ENCODE data around the gene MINDY4. TPM values are rescaled to one million over a fixed set of nuclear protein-coding genes. Genes with fewer than 3 reads are reported as not detected.

MINDY4 gene
- total and polyA plus RNA-seq, 10 of the 15 experiments (the other 5 are each of a cell fraction or from before 2014, with no cell fraction given), result 0.10 to 0.90 (median 0.40) TPM

DNA sequence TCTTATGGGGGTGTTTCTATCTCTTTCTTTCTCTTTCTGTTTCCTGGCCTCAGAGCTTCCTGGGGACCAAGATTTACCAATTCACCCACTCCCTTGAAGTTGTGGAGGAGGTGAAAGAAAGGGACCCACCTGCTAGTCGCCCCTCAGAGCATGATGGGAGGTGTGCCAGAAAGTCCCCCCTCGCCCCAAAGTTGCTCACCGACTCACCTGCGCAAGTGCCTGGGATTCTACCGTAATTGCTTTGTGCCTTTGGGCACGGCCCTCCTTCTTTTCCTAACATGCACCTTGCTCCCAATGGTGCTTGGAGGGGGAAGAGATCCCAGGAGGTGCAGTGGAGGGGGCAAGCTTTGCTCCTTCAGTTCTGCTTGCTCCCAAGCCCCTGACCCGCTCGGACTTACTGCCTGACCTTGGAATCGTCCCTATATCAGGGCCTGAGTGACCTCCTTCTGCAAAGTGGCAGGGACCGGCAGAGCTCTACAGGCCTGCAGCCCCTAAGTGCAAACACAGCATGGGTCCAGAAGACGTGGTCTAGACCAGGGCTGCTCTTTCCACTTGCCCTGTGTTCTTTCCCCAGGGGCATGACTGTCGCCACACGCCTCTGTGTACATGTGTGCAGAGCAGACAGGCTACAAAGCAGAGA is 152.7 kb downstream of the MINDY4 start:
- SMC1A ChIA-PET (ENCODE audit: uncharacterized antibody, unreplicated experiment), result no interaction called here
- no TSS peak for BruUV-seq (replicated peaks)
- in situ Hi-C loops (cut with MboI) (no loop called here), intact Hi-C loops (cut with micrococcal nuclease; ENCODE audit: unreplicated experiment) (no loop called here)
- ATAC-seq, result no peak
- no peaks in the 10 kb centered on the region for H3K36me3 ChIP-seq (ENCODE audit: control insufficient read depth in 2 of 2, insufficient read depth in 2 of 2, low read length in 1 of 2)
- H3K4me3 ChIP-seq, result no peak overlapping the region
- CTCF ChIA-PET, result interaction anchor here (1.4 to 2.0 kb wide), 2 partner anchors 14 to 15 kb away, joined by 7 read pairs; no protein-coding TSS in a partner anchor
- POLR2A ChIA-PET, result no interaction called here
- RAD21 ChIA-PET (ENCODE audit: unreplicated experiment), result no interaction called here
- H3K4me2 ChIP-seq (ENCODE audit: control insufficient read depth, insufficient read depth), result no peak overlapping the region
- no peak for FAIRE-seq
- H4K20me1 ChIP-seq (ENCODE audit: control insufficient read depth, insufficient read depth), result no peaks in the 10 kb centered on the region
- no peaks in the 10 kb centered on the region for H3K79me2 ChIP-seq (ENCODE audit: control insufficient read depth, insufficient read depth, low read length)
- 61% methylated on average over 13 of the region's 13 CpGs for WGBS (ENCODE audit: insufficient coverage, insufficient replicate concordance, low lambda C conversion rate, missing lambda C conversion rate)
- H3K27ac ChIP-seq (ENCODE audit: control insufficient read depth, insufficient read depth), result no peak overlapping the region
- H3K27me3 ChIP-seq (replicated peaks in 1 of 2; ENCODE audit: control insufficient read depth in 2 of 2, insufficient read depth in 2 of 2, low read length in 1 of 2), result no peaks in the 10 kb centered on the region; a peak in 1 of 4 replicates
- H3K9ac ChIP-seq (ENCODE audit: control insufficient read depth, insufficient read depth, low read length), result no peak overlapping the region
- no peaks in the 10 kb centered on the region for H3K4me1 ChIP-seq (ENCODE audit: control insufficient read depth, insufficient read depth, low read length)
- no peaks in the 10 kb centered on the region; the same call in 2 of the 3 replicates for H3K9me3 ChIP-seq (replicated peaks; ENCODE audit: control insufficient read depth, insufficient read depth, low read length)
- no peak overlapping the region for H2AFZ ChIP-seq (ENCODE audit: control insufficient read depth, low read depth, low read length)
- DNase-seq (ENCODE audit: low read depth, low spot score), result no peak
- TF ChIP-seq MEF2A (IDR thresholded peaks at IDR 0.05; ENCODE audit: insufficient read depth, low read depth, low read length), result no peak
- TF ChIP-seq MYC (IDR thresholded peaks at IDR 0.05; ENCODE audit: insufficient read depth, insufficient read length, insufficient replicate concordance, low read length, severe bottlenecking), result no peak
- no peak for TF ChIP-seq HCFC1 (IDR thresholded peaks at IDR 0.05; ENCODE audit: low read length)
- no peak for TF ChIP-seq ESRRA (IDR thresholded peaks at IDR 0.05; ENCODE audit: low read length)
- TF ChIP-seq CEBPB (IDR thresholded peaks at IDR 0.05; ENCODE audit: borderline replicate concordance in 1 of 2, low read depth in 2 of 2, low read length in 2 of 2), result no peak
- TF ChIP-seq EED (IDR thresholded peaks at IDR 0.05; ENCODE audit: low read depth), result no peak
- no peak for TF ChIP-seq RAD21 (IDR thresholded peaks at IDR 0.05; ENCODE audit: insufficient read depth, low read depth, low read length)
- no peak for TF ChIP-seq CBFB (IDR thresholded peaks at IDR 0.05; ENCODE audit: low read depth)
- TF ChIP-seq NBN (IDR thresholded peaks at IDR 0.05), result no peak
- TF ChIP-seq ATF7 (IDR thresholded peaks at IDR 0.05; ENCODE audit: low read depth), result no peak
- TF ChIP-seq CHD1 (IDR thresholded peaks at IDR 0.05; ENCODE audit: low read depth, low read length), result no peak
- no peak for TF ChIP-seq PML (IDR thresholded peaks at IDR 0.05; ENCODE audit: low read length)
- TF ChIP-seq, protein P1, sequence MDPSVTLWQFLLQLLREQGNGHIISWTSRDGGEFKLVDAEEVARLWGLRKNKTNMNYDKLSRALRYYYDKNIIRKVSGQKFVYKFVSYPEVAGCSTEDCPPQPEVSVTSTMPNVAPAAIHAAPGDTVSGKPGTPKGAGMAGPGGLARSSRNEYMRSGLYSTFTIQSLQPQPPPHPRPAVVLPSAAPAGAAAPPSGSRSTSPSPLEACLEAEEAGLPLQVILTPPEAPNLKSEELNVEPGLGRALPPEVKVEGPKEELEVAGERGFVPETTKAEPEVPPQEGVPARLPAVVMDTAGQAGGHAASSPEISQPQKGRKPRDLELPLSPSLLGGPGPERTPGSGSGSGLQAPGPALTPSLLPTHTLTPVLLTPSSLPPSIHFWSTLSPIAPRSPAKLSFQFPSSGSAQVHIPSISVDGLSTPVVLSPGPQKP (IDR thresholded peaks at IDR 0.05; ENCODE audit: low read depth, low read length), result no peak
- TF ChIP-seq, protein P2, sequence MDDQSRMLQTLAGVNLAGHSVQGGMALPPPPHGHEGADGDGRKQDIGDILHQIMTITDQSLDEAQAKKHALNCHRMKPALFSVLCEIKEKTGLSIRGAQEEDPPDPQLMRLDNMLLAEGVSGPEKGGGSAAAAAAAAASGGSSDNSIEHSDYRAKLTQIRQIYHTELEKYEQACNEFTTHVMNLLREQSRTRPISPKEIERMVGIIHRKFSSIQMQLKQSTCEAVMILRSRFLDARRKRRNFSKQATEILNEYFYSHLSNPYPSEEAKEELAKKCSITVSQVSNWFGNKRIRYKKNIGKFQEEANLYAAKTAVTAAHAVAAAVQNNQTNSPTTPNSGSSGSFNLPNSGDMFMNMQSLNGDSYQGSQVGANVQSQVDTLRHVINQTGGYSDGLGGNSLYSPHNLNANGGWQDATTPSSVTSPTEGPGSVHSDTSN (IDR thresholded peaks at IDR 0.05; ENCODE audit: insufficient replicate concordance, low read depth, low read length), result no peak
- TF ChIP-seq, protein P3, sequence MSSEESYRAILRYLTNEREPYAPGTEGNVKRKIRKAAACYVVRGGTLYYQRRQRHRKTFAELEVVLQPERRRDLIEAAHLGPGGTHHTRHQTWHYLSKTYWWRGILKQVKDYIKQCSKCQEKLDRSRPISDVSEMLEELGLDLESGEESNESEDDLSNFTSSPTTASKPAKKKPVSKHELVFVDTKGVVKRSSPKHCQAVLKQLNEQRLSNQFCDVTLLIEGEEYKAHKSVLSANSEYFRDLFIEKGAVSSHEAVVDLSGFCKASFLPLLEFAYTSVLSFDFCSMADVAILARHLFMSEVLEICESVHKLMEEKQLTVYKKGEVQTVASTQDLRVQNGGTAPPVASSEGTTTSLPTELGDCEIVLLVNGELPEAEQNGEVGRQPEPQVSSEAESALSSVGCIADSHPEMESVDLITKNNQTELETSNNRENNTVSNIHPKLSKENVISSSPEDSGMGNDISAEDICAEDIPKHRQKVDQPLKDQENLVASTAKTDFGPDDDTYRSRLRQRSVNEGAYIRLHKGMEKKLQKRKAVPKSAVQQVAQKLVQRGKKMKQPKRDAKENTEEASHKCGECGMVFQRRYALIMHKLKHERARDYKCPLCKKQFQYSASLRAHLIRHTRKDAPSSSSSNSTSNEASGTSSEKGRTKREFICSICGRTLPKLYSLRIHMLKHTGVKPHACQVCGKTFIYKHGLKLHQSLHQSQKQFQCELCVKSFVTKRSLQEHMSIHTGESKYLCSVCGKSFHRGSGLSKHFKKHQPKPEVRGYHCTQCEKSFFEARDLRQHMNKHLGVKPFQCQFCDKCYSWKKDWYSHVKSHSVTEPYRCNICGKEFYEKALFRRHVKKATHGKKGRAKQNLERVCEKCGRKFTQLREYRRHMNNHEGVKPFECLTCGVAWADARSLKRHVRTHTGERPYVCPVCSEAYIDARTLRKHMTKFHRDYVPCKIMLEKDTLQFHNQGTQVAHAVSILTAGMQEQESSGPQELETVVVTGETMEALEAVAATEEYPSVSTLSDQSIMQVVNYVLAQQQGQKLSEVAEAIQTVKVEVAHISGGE (CRISPR knock-in tag; IDR thresholded peaks at IDR 0.05), result no peak
- TF ChIP-seq PAX5 (IDR thresholded peaks at IDR 0.05; ENCODE audit: borderline replicate concordance, low read depth, low read length), result no peak
